ENCODE results near the gene CEPT1.
A peak's percentile ranks its signal among the peaks of the same experiment; 100 is the strongest.
"Not testable (repeated sequence)": the region's sequence is repeated elsewhere in the genome, so short reads cannot be mapped to it uniquely, and the experiment has no call there.

The CEPT1 gene

DNA sequence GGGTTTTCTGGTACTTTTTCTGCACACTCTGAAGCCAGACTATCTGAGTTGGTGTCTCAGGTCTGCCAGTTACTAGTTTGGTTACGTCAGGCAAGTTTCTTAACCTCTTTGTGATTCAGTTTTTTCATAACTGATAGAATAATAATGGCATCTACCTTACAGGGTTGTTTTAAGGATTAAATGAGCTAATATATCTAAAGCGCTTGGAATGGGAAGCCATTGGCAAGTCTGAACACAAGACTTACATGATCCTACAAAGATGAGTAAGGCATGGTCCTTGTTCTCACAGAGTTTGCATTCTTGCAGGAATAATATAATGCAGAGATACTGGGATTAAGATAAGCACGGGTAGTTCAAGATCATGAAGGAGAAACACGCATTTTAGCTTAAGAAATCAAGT, 69.6 kb downstream of the CEPT1 start:
- no peak for DNase-seq (ENCODE audit: low read depth, low spot score)

DNA sequence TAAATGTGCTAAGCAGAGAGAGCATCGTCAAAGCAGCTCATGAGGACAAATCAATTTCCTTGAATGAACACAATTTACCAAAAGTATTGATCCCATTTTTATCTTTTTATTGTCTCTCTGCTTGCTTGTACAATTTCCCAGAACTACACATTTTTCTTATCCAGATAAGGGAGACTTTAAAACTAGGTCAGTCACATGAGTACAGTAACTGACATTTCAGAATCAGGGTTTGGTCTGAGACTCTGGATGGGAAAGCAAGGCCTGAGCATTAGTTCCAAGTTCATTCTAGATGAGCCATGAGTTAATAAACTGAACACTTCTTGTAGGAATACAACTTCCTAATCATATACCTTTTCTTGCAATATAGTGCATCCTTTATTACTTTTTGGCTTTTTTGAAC, 71.9 kb downstream of the CEPT1 start:
- no peak for DNase-seq (ENCODE audit: low read depth, low spot score)

DNA sequence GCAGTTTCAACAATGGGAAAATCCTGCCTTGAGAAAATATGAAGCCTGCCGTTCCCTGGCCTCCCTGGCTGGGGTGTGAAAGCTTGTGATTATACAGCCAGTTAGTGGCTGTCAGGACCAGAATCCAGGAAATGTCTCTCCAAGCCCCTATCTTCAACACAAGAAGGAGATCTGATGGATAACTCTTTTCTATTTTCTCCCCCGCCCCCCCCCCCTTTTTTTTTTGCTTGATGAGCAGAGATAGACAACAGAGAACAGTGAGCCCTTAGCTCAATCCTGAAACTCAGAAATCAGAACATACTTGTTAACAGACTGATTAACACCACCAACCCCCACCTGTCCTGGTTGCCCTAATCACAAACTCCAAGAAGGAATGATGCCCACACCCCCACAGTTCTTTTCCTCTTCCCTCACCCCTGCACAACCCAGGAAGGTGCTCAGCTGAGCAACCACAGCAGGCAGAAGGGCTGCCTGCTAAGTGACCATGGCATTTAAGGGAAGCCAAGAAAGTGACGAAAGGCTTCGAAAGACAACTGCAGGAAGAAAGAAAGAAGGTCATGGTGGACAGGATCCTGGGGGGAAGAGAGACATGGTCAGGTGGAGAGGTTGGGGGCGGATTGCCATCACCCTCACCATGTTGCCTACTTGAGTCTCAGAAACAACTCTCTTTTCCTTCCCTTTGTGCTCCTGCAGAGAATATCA, 72.8 kb downstream of the CEPT1 start:
- DNase-seq (ENCODE audit: low read depth, low spot score) = no peak

GRCh38 chr1:111213412-111213811, 73.4 kb downstream of the CEPT1 start:
- no peak for DNase-seq (ENCODE audit: low read depth, low spot score)

DNA sequence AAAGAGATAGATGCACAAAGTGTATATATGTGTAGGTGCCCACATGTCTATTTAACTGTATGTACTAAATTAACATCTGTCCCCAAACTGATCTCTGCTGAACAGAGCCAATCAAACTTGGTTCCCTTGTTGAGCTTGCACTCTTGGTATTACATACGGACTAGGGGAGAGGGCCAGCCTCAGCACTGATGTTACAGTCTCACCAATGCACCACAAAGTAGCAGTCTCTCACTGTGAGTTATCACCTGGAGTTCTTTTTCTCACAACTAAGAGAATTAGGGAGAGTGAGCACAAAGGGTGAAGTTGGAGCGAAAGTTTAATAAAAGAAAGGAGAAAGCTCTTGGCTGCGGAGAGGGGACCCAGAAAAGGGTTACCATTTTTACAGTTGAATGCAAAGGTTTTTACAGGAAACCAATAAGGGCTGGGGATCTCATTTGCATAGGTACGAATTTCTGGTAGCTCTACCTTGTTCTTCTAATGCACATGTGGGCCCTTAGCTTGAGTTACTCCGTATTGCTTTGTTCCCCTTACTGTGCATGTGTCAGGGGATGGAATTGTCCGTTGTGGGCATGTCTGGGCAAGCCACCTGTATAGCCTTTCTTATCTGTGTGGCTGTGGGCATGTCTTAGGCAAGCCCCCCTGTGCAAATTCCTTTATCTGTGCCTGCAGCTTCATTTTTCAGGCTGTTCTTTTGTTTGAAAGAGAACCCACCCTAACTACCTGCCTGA, 74.2 kb downstream of the CEPT1 start:
- DNase-seq (ENCODE audit: low read depth, low spot score) = no peak

DNA sequence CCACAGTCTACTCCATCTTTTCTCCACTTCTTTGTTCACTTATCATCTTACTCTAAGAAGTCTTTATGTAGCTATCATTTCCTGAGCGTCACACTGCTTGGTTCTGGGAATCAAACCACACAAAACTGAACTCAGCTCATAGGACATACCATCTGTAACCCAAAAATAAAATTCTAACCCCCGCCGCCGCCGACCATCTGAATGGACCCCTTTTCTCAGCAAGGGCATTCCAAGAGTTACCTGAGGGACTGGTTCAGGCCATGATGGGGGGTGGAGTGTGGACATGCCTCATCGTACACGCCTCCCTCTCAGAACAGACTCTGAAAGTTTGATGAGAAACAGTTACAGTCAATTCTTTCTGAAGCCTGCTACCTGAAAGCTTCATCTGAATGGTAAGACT, 74.9 kb downstream of the CEPT1 start:
- DNase-seq (ENCODE audit: low read depth, low spot score) = peak; percentile 33

DNA sequence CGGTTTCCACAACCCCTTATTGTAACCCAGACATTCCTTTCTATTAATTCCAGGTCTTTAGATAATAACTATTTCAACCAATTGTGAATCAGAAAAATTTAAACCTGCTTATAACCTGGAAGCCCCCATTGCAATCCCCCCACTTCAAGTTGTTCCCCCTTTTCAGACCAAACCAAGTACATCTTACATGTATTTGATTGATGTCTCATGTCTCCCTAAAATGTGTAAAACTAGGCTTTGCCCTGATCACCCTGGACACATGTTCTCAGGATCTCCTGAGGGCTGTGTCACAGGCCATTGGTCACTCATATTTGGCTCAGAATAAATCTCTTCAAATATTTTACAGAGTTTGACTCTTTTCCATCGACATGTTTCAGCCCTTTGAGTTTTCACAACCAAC, 75.3 kb downstream of the CEPT1 start:
- DNase-seq (ENCODE audit: low read depth, low spot score) = not testable (repeated sequence)

GRCh38 chr1:111216751-111217150, 76.7 kb downstream of the CEPT1 start:
- DNase-seq (ENCODE audit: low read depth, low spot score) = no peak

DNA sequence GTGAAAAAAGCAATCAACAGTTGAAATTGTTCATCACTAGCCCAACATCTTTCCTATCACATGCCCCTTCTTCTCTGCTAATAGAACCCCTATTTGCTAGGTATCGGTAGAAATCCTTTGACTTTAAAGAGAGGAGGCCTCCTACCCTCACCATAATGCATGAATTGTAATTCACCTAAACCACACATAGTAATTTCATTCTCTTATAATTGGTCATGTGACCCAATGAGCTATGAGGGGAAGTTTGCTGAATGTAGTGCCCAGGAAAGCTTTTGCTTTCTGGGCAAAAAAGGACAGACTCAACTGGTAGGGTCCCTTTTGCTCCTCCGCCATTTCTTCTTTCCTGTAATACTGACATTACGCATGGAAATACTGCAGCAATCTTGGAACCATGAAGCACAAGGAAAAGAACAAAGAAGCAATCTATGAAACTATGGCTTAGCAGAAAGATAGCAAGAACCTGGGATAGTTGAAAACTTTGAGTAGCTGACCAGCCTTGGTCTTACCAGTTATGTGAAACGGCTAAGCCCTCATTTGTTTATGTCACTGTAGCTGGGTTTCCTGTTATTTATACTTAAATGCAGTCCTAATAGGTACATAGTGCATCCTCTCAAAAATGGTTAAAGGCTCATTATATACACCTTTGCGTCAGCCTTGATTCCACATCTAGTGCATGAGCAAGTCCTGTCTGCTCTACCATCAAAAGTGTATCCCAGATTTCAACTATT, 77.3 kb downstream of the CEPT1 start:
- DNase-seq (ENCODE audit: low read depth, low spot score) = no peak

- DNase-seq (ENCODE audit: low read depth, low spot score) = no peak
These were observed 78.9 kb downstream of the CEPT1 start for GRCh38 chr1:111218701-111219556.

GRCh38 chr1:111219557-111220286, 79.7 kb downstream of the CEPT1 start:
- peak; percentile 40 for DNase-seq (ENCODE audit: low read depth, low spot score)

DNA sequence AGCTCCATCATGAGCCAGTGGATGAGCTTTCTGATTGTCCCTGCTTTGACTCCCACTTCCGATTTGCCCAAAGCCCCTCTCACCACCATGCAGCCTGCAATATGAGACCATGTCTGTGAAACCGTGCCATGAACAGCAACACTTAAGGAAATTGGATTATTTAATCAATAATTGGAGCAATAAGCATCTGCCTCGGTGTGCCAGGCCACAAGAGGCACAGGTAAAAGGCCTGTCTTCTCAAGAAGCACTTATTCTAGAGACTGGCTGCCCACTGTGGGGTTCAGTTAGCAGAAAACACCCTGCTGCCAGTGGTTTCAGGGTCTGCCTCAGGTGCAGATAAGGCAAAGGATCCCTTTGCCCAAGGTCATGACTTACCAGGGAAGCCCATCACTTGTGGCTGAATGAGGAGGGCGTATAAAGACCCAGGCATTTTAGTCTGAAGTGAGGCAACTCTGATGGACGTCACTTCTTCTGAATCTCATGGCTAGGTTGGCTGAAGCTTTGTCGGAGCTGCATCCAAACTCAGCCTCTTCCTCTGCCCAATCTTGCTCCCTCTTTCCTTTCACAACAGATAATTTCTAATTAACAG, 80.4 kb downstream of the CEPT1 start:
- no peak for DNase-seq (ENCODE audit: low read depth, low spot score)

DNA sequence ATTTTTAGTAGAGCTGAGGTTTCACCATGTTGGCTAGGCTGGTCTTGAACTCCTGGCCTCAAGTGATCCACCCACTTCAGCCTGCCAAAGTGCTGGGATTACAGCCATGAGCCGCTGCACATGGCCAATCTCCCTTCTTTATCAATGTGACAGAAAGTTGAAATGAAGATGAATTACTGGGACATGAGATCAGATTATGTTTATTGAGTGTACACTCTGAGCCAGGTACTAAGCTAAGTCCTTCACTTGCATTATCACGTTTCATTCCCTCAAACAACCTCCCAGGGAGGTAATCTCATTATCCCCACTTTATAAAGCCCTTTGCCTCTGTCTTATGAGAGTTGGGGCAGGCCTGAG, 81.2 kb downstream of the CEPT1 start:
- no peak for DNase-seq (ENCODE audit: low read depth, low spot score)

DNA sequence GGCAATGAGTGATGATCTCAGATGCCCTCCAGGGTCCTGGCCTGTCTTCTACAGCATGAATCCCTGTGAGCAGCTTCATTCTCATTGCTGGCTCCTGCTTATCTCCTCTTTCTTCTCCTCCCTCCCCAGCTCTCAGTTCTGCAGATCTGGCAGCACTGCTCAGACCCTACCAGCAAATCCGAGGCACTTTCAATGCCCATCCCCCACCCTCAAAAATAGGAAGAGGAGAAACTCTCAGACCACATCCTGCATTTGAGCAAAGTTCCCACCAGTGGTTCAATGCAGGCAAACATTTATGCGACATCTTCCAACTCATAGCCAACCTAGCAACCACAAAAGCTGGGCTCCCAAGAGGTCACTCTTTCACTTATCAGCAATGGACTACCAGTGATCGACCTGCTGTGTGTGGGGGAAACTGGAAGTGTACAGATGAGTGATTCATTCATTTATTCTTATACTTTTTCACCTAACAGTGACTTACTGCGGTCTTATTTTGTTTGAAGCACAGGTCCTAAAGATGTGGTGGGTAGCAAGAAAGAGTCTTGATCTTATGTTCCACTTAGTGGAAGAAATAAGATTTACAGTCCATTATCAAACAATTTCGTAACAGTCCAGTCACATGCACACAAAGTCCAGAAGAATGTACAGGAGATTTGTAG, 81.7 kb downstream of the CEPT1 start:
- no peak for DNase-seq (ENCODE audit: low read depth, low spot score)

DNA sequence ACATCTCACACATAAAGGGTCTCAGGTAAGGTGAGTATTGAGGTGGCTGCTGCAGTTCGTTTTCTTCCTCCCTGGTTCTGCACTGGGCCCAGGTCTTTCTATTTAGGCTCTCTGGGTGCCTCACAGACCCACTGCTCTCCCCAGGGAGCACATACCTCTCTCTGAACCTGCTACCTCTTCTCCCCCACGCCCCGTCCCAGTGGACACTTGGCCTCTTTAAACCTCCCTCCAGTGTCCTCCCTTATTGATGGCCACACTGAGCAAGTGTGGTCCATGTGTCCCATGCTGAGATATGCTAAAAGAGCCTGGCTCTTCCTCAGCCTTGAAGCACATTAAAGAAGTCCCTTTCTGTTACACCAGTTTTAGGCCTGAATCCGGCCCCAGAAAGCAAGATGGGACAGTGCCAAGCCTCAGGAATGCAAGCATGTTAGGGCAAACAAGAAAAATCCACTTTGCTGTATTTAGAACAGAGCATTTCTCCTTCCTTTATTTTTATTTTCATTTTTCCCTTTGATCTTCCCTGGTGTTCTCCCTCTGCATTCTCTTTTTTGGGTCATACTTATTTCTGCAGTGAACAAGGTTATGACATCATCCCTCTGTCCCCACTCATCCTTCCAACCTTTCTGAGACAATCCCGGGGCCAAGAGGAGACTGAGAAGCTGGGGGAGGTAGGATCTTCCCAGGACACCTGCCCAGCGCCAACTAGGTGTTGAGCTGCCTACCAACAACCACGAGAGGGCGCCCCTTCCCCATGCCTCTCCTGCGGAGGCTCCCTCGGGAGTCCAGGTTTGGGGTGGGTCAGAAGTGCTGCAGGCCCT, 82.5 kb downstream of the CEPT1 start:
- peak; percentile 31 for DNase-seq (ENCODE audit: low read depth, low spot score)

GRCh38 chr1:111223126-111223685, 83.2 kb downstream of the CEPT1 start:
- DNase-seq (ENCODE audit: low read depth, low spot score) = no peak

DNA sequence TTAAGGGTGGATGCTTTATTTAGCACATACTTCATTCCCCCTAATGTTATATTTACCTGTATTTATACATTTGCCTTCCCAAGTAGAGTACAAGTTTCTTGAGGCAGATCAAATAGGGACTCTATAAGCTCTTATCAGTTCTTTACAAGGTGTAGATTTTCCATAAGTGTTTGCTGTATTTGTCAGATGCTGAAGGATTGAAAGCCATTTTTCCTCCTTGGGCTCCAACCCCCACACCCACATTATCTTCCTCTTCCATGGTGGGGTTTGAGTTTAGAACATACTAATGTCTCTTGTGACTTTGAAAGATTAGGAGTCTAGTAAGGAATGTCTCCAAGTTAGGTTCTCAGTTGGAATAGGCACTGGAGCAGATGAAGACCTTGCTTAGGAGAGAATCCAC, 85.1 kb downstream of the CEPT1 start:
- no peak for DNase-seq (ENCODE audit: low read depth, low spot score)

GRCh38 chr1:111225717-111226400, 85.8 kb downstream of the CEPT1 start:
- no peak for DNase-seq (ENCODE audit: low read depth, low spot score)

All from activated naive CD8-positive, alpha-beta T cell treated with anti-CD3 and anti-CD28 coated beads, Interleukin-2, amount 50 U/mL, for 16 hours (primary cell).